ENCODE results near the gene WDR72.
"Not testable (repeated sequence)": the region's sequence is repeated elsewhere in the genome, so short reads cannot be mapped to it uniquely, and the experiment has no call there.

The WDR72 gene

GRCh38 chr15:53695365-53695764, 64.1 kb downstream of the WDR72 start:
- no peak for DNase-seq

GRCh38 chr15:53694476-53694874, 65.0 kb downstream of the WDR72 start:
- no peak for DNase-seq

GRCh38 chr15:53693729-53694475, 65.6 kb downstream of the WDR72 start:
- DNase-seq: peak; percentile 1

- DNase-seq: not testable (repeated sequence)
These were observed 75.3 kb downstream of the WDR72 start for GRCh38 chr15:53684162-53684561.

- DNase-seq: no peak
These were observed 78.4 kb downstream of the WDR72 start for GRCh38 chr15:53681056-53681455.

GRCh38 chr15:53675832-53676231, 83.6 kb downstream of the WDR72 start:
- DNase-seq: no peak

GRCh38 chr15:53671545-53671944, 87.9 kb downstream of the WDR72 start:
- no peak for DNase-seq

GRCh38 chr15:53670701-53671100, 88.8 kb downstream of the WDR72 start:
- DNase-seq: no peak

- DNase-seq: peak; percentile 3
These were observed 93.5 kb downstream of the WDR72 start for GRCh38 chr15:53665930-53666329.

- no peak for DNase-seq
These were observed 100.5 kb downstream of the WDR72 start for GRCh38 chr15:53658827-53659555.

GRCh38 chr15:53658255-53658654, 101.2 kb downstream of the WDR72 start:
- no peak for DNase-seq

- DNase-seq: no peak
These were observed 110.5 kb downstream of the WDR72 start for GRCh38 chr15:53648934-53649333.

GRCh38 chr15:53644660-53645059, 114.8 kb downstream of the WDR72 start:
- DNase-seq: no peak

- no peak for DNase-seq
These were observed 124.9 kb downstream of the WDR72 start for GRCh38 chr15:53634517-53635106.

- DNase-seq: no peak
These were observed 132.2 kb downstream of the WDR72 start for GRCh38 chr15:53627279-53627678.

- no peak for DNase-seq
These were observed 133.3 kb downstream of the WDR72 start for GRCh38 chr15:53625962-53626845.

GRCh38 chr15:53625260-53625659, 134.2 kb downstream of the WDR72 start:
- no peak for DNase-seq

GRCh38 chr15:53618461-53618860, 141.0 kb downstream of the WDR72 start:
- DNase-seq: no peak

- DNase-seq: no peak
These were observed 148.1 kb downstream of the WDR72 start for GRCh38 chr15:53611145-53611920.

GRCh38 chr15:53591041-53591440, 168.4 kb downstream of the WDR72 start:
- no peak for DNase-seq

GRCh38 chr15:53590380-53590779, 169.1 kb downstream of the WDR72 start:
- no peak for DNase-seq

- DNase-seq: peak; percentile 7
These were observed 169.9 kb downstream of the WDR72 start for GRCh38 chr15:53589520-53590057.
